Dendritic cell treated with granulocyte-macrophage colony-stimulating factor and Interleukin-4, amounts not matched to agents 40 ng/mL and 50 ng/mL, for 4 days (primary cell): ENCODE data around the gene IMMP2L.

Experiments
- H3K27ac Mint-ChIP-seq: one replicate; pipeline ENCODE4 v1.8.0; 2022; ENCODE audit warnings: mild to moderate bottlenecking, mixed read lengths
- H3K27me3 Mint-ChIP-seq: one replicate; pipeline ENCODE4 v1.8.0; 2022; ENCODE audit warnings: mild to moderate bottlenecking, mixed read lengths
- H3K36me3 Mint-ChIP-seq: one replicate; pipeline ENCODE4 v1.8.0; 2022; ENCODE audit warnings: low read depth, mixed read lengths
- H3K4me1 Mint-ChIP-seq: one replicate; pipeline ENCODE4 v1.8.0; 2022; ENCODE audit warnings: low read depth, mixed read lengths
- H3K4me3 Mint-ChIP-seq: one replicate; pipeline ENCODE4 v1.8.0; 2022; ENCODE audit warnings: mild to moderate bottlenecking, moderate library complexity, mixed read lengths
- H3K9me3 Mint-ChIP-seq: one replicate; pipeline ENCODE4 v1.8.0; 2022; ENCODE audit warnings: mixed read lengths
- intact Hi-C: fragments of 100-400 bp; cut with micrococcal nuclease; formaldehyde crosslinking; loops from one replicate; pipeline ENCODE4 v1.15.0; 2022

Gene IMMP2L

GRCh38 chr7:110784749-110785148 lies 777.5 kb downstream of the IMMP2L start:
- H3K27me3 Mint-ChIP-seq: no peaks in the 10 kb centered on the region
- no peaks in the 10 kb centered on the region for H3K36me3 Mint-ChIP-seq
- H3K4me3 Mint-ChIP-seq: no peak overlapping the region
- H3K27ac Mint-ChIP-seq: no peak overlapping the region
- H3K9me3 Mint-ChIP-seq: no peaks in the 10 kb centered on the region
- intact Hi-C loops: no loop called here
- no peaks in the 10 kb centered on the region for H3K4me1 Mint-ChIP-seq

DNA sequence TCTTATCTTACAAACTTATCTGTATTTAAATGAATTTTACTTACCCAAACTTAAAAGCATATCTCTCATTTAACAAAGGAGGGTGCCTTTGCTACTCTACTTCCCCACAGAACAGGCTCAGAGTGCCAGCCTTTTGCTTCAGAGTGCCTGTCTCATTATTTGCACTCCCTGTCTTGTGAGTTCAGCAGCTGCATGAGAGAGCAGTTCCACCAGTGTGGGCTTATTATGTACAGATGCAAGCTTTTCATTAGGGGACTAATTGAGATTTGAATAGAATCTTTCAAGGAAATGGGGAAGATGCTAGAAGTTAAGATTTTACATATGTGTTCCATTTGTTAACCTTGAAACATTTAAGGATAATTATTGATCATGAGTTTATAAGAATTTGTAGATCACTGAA lies 781.6 kb downstream of the IMMP2L start:
- Mint-ChIP-seq H3K27ac (no peak overlapping the region), H3K36me3 (no peaks in the 10 kb centered on the region), H3K9me3 (no peaks in the 10 kb centered on the region), H3K27me3 (no peaks in the 10 kb centered on the region), H3K4me3 (no peak overlapping the region), H3K4me1 (no peaks in the 10 kb centered on the region)
- intact Hi-C loops: no loop called here

DNA sequence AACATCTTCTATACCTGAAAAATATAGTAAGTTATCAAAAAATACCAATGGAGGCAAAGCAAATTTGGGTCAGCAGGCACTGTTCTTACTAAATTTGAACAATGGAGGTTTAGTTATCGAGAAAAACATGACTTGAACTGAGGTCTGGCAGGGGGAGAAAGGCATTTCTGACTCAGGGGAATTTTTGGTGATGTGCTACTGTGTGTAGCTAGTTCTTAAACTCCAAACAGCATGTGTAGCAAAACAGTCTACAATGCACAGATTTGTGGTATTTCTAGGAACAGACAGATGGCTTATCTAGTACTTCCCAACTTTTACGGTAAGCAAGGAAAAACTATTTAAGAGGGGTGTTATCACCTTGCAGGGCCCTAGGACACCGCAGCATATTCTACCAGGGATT lies 783.0 kb downstream of the IMMP2L start:
- no peak overlapping the region for H3K4me3 Mint-ChIP-seq
- H3K27ac Mint-ChIP-seq: no peak overlapping the region
- no peaks in the 10 kb centered on the region for H3K36me3 Mint-ChIP-seq
- no peaks in the 10 kb centered on the region for H3K9me3 Mint-ChIP-seq
- H3K4me1 Mint-ChIP-seq: no peaks in the 10 kb centered on the region
- no peaks in the 10 kb centered on the region for H3K27me3 Mint-ChIP-seq
- intact Hi-C loops: no loop called here

DNA sequence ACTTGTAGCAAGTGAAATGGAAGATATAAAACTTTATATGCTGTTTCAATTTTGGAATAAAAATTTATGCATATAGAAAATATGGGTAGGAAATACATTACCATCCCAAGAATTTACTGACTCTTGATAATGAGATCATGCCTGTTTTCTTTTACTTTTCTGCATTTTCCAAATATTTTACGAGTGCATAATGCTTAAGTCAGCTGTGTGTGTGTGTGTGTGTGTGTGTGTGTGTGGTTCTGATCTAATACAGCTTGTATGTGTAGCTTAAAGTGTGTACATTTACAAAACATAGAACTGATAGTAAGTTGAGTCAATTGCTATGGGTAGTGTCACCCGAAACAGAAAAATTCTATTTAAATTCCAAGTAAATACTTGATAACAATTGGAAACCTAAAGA lies 787.2 kb downstream of the IMMP2L start:
- no peaks in the 10 kb centered on the region for H3K4me1 Mint-ChIP-seq
- H3K27ac Mint-ChIP-seq: no peak overlapping the region
- no peaks in the 10 kb centered on the region for H3K36me3 Mint-ChIP-seq
- intact Hi-C loops: no loop called here
- no peaks in the 10 kb centered on the region for H3K27me3 Mint-ChIP-seq
- H3K4me3 Mint-ChIP-seq: no peak overlapping the region
- H3K9me3 Mint-ChIP-seq: peaks cover 6% of the 10 kb centered on the region

DNA sequence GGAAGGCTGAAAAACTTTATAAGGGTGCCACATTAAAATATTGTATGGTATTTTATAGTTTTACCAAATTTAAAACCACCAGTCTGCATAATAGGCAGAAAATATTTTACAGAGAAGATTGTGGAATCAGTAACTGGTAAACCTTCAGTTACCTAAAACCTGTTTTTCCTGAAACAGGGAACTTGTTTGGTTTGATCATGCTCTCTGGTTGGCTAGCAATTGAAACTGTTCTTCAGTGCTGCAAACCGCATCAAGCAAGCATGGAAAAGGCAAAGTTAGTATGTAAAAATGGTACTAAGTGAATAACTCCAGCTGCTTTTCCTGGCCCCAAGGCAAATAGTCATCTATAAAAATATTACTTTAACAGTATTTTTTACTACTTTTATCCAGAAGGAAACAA lies 788.2 kb downstream of the IMMP2L start:
- Mint-ChIP-seq H3K36me3 (no peaks in the 10 kb centered on the region), H3K4me1 (no peaks in the 10 kb centered on the region), H3K9me3 (peaks cover 6% of the 10 kb centered on the region), H3K4me3 (no peak overlapping the region), H3K27me3 (no peaks in the 10 kb centered on the region), H3K27ac (no peak overlapping the region)
- intact Hi-C loops: no loop called here

DNA sequence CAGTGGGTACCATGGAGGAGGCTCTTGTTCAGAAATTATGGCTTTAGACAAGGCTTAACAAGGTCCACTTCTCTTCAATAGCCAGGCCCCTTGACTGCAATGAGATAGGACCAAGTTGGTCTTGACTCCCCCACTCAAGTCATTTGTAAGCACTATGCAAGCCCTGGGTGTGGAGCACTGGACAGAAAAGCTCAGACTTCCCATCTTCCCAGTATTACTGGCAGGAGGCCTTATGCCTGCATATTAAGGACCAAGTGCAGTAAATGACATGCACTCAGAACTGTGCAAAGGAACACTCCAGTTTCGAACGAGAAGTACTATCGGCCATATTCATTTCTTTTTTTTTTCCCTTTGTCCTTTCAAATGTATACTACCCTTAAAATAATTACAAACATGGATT lies 789.7 kb downstream of the IMMP2L start:
- H3K27ac Mint-ChIP-seq: no peak overlapping the region
- H3K9me3 Mint-ChIP-seq: peaks cover 6% of the 10 kb centered on the region
- H3K4me1 Mint-ChIP-seq: no peaks in the 10 kb centered on the region
- no peaks in the 10 kb centered on the region for H3K27me3 Mint-ChIP-seq
- H3K4me3 Mint-ChIP-seq: no peak overlapping the region
- H3K36me3 Mint-ChIP-seq: no peaks in the 10 kb centered on the region
- intact Hi-C loops: no loop called here

DNA sequence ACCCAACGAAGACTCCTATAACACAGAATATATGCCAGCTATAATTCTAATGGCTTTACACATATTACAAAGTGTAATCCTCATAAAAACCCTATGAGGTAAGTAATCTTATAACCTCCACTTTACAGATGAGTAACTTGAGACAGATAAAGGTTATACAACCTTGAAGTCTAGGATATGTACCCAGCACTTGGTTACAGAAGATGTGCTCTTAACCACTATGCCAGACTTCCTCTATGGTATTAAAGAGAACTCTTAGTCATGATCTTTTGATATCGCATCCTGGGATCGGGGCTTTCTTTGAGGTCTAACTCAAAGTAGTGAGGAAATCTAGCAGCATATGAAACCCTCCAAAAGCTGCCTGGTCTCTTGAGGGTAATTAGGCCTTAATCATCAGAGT lies 790.6 kb downstream of the IMMP2L start:
- peaks cover 6% of the 10 kb centered on the region for H3K9me3 Mint-ChIP-seq
- no peaks in the 10 kb centered on the region for H3K36me3 Mint-ChIP-seq
- H3K27me3 Mint-ChIP-seq: no peaks in the 10 kb centered on the region
- H3K4me1 Mint-ChIP-seq: no peaks in the 10 kb centered on the region
- no peak overlapping the region for H3K4me3 Mint-ChIP-seq
- H3K27ac Mint-ChIP-seq: no peak overlapping the region
- intact Hi-C loops: no loop called here

DNA sequence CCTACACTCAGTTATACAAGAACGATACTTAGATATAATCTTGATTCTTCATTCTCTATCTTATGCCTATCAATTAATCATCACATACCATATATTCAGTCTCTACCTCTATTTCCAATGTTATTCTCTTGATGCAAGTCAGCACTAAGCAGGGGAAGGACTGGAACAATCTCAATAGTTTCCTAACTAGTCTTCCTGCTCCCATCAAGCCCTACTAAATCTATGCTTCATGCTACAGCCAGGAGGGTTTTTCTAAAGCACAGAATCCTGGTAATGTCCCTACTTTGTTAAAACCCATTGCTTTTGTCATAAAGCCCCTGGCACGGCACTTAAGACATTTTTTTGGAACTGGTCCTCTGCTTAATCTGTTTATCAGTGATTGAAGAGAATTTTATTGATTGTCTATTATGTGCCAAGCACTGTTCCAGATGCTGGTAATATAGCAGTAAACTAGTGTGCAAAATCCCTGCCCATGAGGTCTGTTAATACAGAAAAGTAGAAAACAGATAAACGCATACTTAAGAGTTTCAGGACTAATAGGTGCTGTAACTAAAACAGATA lies 794.7 kb downstream of the IMMP2L start:
- H3K27ac Mint-ChIP-seq: no peak overlapping the region
- no peaks in the 10 kb centered on the region for H3K27me3 Mint-ChIP-seq
- no peaks in the 10 kb centered on the region for H3K36me3 Mint-ChIP-seq
- H3K9me3 Mint-ChIP-seq: peaks cover 6% of the 10 kb centered on the region
- H3K4me3 Mint-ChIP-seq: no peak overlapping the region
- no peaks in the 10 kb centered on the region for H3K4me1 Mint-ChIP-seq
- intact Hi-C loops: no loop called here

DNA sequence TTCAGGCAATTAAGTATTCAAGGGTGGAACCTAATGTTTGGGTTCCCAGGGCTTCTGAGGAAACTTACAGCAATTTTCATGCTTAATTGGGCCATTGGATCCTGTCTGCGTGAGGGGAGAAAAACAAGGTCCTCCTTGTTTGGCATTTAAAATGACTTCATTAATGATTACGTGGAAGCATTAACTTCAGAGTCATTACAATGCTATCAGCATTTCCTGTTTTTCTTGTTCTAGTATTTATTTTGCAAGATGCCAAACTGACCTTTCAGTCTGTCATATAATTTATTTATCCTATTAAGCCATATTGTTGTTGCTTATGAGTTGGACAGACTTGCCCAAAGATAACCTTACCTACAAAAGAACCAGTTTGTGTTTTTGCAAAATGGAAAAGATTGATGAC lies 795.4 kb downstream of the IMMP2L start:
- intact Hi-C loops: no loop called here
- Mint-ChIP-seq H3K4me3 (no peak overlapping the region), H3K4me1 (no peaks in the 10 kb centered on the region), H3K9me3 (peaks cover 6% of the 10 kb centered on the region), H3K27me3 (no peaks in the 10 kb centered on the region), H3K27ac (no peak overlapping the region), H3K36me3 (no peaks in the 10 kb centered on the region)

- Mint-ChIP-seq H3K4me3 (no peak overlapping the region), H3K4me1 (no peaks in the 10 kb centered on the region), H3K36me3 (no peaks in the 10 kb centered on the region), H3K27ac (no peak overlapping the region), H3K9me3 (no peaks in the 10 kb centered on the region), H3K27me3 (no peaks in the 10 kb centered on the region)
- intact Hi-C loops: no loop called here
Observed at GRCh38 chr7:110764852-110765251, 797.4 kb downstream of the IMMP2L start.

GRCh38 chr7:110762546-110763225 lies 799.6 kb downstream of the IMMP2L start:
- no peak overlapping the region for H3K27ac Mint-ChIP-seq
- H3K4me1 Mint-ChIP-seq: no peaks in the 10 kb centered on the region
- H3K9me3 Mint-ChIP-seq: peaks cover 7% of the 10 kb centered on the region

GRCh38 chr7:110760341-110760740 lies 802.0 kb downstream of the IMMP2L start:
- Mint-ChIP-seq H3K4me1 (no peaks in the 10 kb centered on the region), H3K36me3 (no peaks in the 10 kb centered on the region), H3K27ac (no peak overlapping the region), H3K4me3 (no peak overlapping the region), H3K9me3 (peaks cover 10% of the 10 kb centered on the region), H3K27me3 (no peaks in the 10 kb centered on the region)
- intact Hi-C loops: no loop called here

More at GRCh38 chr7:110762546-110763225, 799.6 kb downstream of the IMMP2L start:
- H3K4me3 Mint-ChIP-seq: no peak overlapping the region
- intact Hi-C loops: no loop called here
- H3K27me3 Mint-ChIP-seq: no peaks in the 10 kb centered on the region
- no peaks in the 10 kb centered on the region for H3K36me3 Mint-ChIP-seq

DNA sequence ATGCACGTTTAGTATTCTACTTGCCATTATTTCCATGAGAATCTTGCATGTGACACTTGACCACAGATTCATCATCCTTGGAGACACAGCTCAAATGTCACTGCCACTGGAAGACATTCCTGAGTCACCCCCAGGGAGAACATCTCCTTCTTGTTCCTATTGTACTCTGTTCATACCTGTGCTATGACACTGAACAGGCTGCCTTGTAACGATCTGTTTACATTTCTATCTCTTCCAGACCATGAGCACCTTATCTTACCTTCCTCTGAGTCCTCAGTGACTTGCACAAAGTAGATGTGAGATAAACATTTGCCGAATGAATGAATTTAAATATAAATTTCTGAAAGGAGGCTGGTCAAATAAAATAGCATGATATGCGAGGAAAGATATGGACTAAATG lies 803.2 kb downstream of the IMMP2L start:
- Mint-ChIP-seq H3K4me3 (no peak overlapping the region), H3K27me3 (no peaks in the 10 kb centered on the region), H3K36me3 (no peaks in the 10 kb centered on the region), H3K27ac (no peak overlapping the region), H3K9me3 (peaks cover 10% of the 10 kb centered on the region), H3K4me1 (no peaks in the 10 kb centered on the region)
- intact Hi-C loops: no loop called here

DNA sequence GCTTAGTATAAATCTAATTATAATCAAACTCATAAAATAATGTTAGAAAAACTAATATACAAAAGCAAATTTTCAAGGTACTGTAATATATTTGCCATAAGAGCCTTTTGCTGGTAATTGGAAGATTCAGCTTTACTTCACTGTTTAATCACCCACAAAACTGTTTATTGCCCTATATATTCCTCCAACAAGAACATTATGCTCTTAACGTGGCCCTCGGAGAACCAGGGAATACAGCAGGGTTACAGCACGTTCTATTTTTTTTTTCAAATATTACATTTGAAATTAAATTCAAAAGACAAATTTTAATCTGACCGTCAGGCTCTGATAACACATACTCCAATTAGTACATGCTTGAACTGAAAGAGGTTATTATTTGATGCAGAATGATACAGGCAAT lies 807.6 kb downstream of the IMMP2L start:
- Mint-ChIP-seq H3K27ac (no peak overlapping the region), H3K9me3 (peaks cover 10% of the 10 kb centered on the region), H3K27me3 (no peaks in the 10 kb centered on the region), H3K4me3 (no peak overlapping the region), H3K36me3 (no peaks in the 10 kb centered on the region), H3K4me1 (no peaks in the 10 kb centered on the region)
- intact Hi-C loops: no loop called here
